Hindlimb muscle (tissue), 1 donor: ENCODE results near the gene OMG. TPM values are rescaled to one million over a fixed set of nuclear protein-coding genes. Genes with fewer than 3 reads are reported as not detected.
"Not testable (repeated sequence)": the region's sequence is repeated elsewhere in the genome, so short reads cannot be mapped to it uniquely, and the experiment has no call there.

Experiments
- DNase-seq: peaks from one replicate; pipeline ENCODE4 v3.0.0-alpha.2; 2013
- polyA plus RNA-seq: library from polyadenylated mRNA; unstranded; fragments of 120-200 nt; gene quantifications from one replicate; pipeline ENCODE4 v1.2.1, GENCODE V29; 2013; ENCODE audit not compliant: insufficient read length

OMG gene
- polyA plus RNA-seq, 1 donor: 0.27 TPM

- no peak for DNase-seq
These were observed 11.6 kb upstream of the OMG start for GRCh38 chr17:31308372-31309334.

GRCh38 chr17:31307640-31308039, 10.6 kb upstream of the OMG start:
- DNase-seq: no peak

GRCh38 chr17:31299624-31300023, 2.6 kb upstream of the OMG start:
- no peak for DNase-seq

GRCh38 chr17:31296142-31296541, 897 bp downstream of the OMG start:
- no peak for DNase-seq

- DNase-seq: no peak
These were observed 1.6 kb downstream of the OMG start for GRCh38 chr17:31295489-31295871.

GRCh38 chr17:31294820-31295488, 2.1 kb downstream of the OMG start:
- no peak for DNase-seq

- no peak for DNase-seq
These were observed 2.8 kb downstream of the OMG start for GRCh38 chr17:31294231-31294630.

- DNase-seq: no peak
These were observed 3.5 kb downstream of the OMG start for GRCh38 chr17:31293581-31293980.

GRCh38 chr17:31291820-31292219, 5.2 kb downstream of the OMG start:
- DNase-seq: no peak

GRCh38 chr17:31289790-31290189, 7.2 kb downstream of the OMG start:
- DNase-seq: no peak

GRCh38 chr17:31287932-31288331, 9.1 kb downstream of the OMG start:
- DNase-seq: not testable (repeated sequence)

GRCh38 chr17:31286587-31286986, 10.5 kb downstream of the OMG start:
- DNase-seq: no peak

- DNase-seq: no peak
These were observed 13.2 kb downstream of the OMG start for GRCh38 chr17:31283841-31284240.

GRCh38 chr17:31281061-31281460, 16.0 kb downstream of the OMG start:
- DNase-seq: no peak

GRCh38 chr17:31279401-31279800, 17.6 kb downstream of the OMG start:
- no peak for DNase-seq

- no peak for DNase-seq
These were observed 21.9 kb downstream of the OMG start for GRCh38 chr17:31275116-31275515.

GRCh38 chr17:31274252-31274651, 22.8 kb downstream of the OMG start:
- peak; percentile 11 for DNase-seq

- DNase-seq: no peak
These were observed 23.5 kb downstream of the OMG start for GRCh38 chr17:31273516-31273915.

- no peak for DNase-seq
These were observed 24.2 kb downstream of the OMG start for GRCh38 chr17:31272803-31273202.

- no peak for DNase-seq
These were observed 24.8 kb downstream of the OMG start for GRCh38 chr17:31272236-31272635.

- DNase-seq: peak; percentile 36
These were observed 27.5 kb downstream of the OMG start for GRCh38 chr17:31269578-31269983.

GRCh38 chr17:31269036-31269577, 27.9 kb downstream of the OMG start:
- no peak for DNase-seq

- no peak for DNase-seq
These were observed 31.0 kb downstream of the OMG start for GRCh38 chr17:31266042-31266441.

GRCh38 chr17:31262923-31263322, 34.1 kb downstream of the OMG start:
- not testable (repeated sequence) for DNase-seq
